Measurements from ENCODE around the gene TNFRSF18.
"Not testable (repeated sequence)": the region's sequence is repeated elsewhere in the genome, so short reads cannot be mapped to it uniquely, and the experiment has no call there.

TNFRSF18 gene

DNA sequence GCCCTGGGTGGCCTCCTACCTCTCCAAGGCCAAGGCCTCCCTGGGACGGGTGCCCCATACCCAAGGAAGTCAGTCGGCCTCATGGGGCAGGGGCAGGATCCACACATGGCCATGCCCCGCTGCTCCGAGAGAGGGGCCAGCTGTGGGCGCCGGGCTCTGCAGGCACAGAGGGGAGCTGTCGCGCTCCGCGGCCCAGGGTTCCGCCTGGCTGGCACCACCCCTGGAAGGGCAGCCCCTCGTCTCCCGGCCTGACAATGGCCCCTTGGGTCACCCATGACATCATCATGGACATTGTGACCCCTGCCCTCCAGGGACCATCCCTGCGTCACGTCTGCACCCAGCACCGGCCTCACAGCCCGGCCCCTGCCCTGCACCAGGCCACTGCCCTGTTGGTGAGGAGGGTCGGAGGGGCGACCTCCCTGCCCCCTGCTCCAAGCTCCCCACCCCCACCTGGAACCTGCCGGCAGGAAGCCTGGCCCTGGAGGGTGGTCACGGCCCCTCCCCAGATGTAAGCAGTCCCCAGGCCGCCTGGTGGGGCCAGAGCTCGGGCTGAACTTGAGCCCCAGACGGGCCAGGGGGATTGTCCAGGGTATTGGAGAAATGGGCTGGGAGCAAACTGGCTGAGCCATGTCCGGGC is 26.9 kb downstream of the TNFRSF18 start:
- DNase-seq (ENCODE audit: low spot score) (no peak), FAIRE-seq (no peak)

GRCh38 chr1:1178794-1179331 is 27.5 kb downstream of the TNFRSF18 start:
- no peak for DNase-seq (ENCODE audit: low spot score)
- no peak for FAIRE-seq

GRCh38 chr1:1177452-1178206 is 28.8 kb downstream of the TNFRSF18 start:
- no peak for DNase-seq (ENCODE audit: low spot score)
- no peak for FAIRE-seq

- FAIRE-seq (no peak), DNase-seq (ENCODE audit: low spot score) (no peak)
These were observed 29.5 kb downstream of the TNFRSF18 start for GRCh38 chr1:1176931-1177330.

DNA sequence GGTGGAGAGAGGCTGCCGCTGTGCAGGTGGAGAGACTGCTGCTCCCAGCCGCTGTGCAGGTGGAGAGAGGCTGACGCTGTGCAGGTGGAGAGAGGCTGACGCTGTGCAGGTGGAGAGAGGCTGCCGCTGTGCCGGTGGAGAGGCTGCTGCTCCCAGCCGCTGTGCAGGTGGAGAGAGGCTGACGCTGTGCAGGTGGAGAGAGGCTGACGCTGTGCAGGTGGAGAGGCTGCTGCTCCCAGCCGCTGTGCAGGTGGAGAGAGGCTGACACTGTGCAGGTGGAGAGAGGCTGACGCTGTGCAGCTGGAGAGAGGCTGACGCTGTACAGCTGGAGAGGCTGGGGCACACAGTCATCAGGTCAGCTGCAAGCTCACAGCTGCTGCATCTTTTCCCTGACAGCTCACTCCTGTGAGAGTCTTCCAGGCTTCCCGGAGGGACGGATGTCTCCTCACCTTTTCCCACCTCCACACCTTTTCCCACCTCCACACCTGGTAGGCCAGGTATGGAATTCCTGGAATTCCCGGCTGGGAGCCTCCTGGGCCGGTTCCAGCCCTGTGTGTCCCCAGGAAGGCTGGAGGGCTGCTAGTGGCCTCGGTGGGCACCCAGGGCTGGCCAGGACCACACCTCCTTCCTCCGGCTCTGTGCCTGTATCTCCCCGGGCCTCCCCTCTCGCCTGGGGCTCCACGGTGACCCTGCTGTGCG is 30.2 kb downstream of the TNFRSF18 start:
- FAIRE-seq; DNase-seq (ENCODE audit: low spot score): not testable (repeated sequence)

DNA sequence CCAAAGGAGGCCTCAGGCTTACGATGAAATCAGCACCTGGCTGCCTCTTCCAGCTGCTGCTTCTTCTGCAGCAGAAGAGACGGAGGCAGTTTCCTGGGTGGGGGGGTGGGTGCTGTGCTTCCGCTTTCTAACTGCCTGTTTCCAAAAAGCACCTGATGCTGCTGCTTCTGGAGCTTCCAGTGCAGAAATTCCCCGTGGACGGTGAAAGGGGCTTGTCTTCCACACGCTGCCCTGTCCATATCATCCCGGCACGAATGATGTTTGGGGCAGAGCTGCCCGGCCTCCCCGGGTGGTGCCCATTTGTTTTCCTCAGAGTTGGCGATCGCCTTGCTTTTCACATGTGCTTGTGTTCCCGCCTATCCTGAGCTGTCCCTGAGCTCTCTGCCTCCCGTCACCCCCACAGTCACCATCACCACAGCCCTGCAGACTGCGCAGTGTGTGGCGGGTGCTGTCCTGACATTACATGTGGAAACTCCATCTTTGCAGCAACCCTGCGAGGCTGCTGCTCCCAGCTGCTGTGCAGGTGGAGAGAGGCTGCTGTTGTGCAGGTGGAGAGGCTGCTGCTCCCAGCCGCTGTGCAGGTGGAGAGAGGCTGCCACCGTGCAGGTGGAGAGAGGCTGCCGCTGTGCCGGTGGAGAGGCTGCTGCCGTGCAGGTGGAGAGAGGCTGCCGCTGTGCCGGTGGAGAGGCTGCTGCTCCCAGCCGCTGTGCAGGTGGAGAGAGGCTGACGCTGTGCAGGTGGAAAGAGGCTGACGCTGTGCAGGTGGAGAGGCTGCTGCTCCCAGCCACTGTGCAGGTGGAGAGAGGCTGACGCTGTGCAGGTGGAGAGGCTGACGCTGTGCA is 30.9 kb downstream of the TNFRSF18 start:
- FAIRE-seq (no peak), DNase-seq (ENCODE audit: low spot score) (no peak)

- DNase-seq (ENCODE audit: low spot score): no peak
- FAIRE-seq: no peak
These were observed 32.5 kb downstream of the TNFRSF18 start, which contains the start of gene TTLL10 for GRCh38 chr1:1173793-1174415. Gene TTLL10 (plus strand): TSS chr1:1173880. CDS start chr1:1179216, 5,336 bp downstream.

DNA sequence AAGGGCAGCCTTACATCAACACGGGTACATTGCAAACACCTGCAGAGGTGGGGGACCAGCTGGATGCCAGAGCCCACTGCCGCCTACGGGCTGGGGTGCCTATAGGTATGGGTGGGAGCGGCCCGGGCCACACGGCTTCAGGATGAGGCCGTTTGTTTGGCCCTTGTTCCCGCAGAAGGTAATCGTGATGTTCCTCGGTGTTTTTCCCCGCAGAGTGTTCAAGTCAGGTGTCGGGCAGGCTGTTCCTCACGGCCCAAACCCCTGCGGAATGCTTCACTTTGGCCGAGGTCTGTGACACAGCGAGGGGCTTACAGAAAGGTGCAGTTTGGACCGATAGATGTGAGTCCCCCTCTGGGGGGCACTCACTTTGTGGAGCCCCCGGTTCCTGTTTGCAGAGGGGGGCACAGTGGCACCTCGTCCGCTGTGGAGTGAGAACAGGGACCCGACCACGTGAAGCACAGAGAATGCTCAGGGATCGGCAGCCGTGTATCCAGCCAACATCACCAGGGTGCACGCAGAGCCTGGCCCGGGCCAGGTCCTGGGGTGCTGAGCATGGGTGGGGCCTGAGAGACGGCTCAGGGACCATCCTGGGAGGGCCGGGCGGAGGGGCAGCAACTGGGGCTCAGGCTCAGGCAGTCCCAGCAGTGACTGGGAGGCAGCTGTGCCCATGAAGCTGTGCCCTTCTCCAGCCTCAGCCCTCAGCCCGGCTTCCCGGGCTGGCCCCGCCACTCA is 33.2 kb downstream of the TNFRSF18 start:
- FAIRE-seq (no peak), DNase-seq (ENCODE audit: low spot score) (no peak)

DNA sequence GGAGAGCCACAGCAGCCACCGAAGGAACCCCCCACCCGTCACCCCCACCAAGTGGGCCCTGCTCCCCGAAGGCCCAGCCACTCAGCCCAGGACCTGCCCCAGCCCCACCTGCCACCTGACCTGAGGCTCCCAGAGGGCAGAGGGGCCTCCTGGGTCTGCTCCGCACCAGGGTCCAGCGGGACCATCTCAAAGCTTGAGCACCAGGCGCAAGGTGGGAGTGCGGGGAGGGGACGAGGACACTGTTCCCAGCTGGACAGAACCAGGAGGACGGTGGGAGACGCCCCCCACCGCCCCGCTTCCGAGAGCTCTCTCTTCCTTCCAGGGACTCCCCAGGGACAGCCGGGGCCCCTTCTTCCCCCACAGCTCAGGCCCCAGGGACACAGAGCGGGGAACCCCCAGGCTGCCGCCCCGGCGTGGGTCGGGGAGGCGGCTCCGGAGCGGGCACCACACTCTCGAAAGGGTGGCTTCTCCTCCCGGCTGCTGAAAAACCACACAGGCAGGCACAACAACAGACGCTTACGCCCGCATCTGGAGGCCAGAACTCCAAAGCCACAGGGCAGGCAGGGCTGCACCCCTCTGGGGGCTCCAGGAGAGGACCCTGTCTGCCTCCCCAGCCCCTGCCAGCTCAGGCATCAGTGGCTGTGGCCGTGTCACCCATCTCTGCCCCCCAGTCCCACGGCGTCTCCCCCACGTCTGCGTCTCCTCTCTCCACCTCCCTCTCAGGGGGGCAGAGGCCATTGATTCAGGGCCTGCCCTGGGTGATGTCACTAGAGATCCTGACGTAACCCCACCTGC is 34.6 kb downstream of the TNFRSF18 start:
- DNase-seq (ENCODE audit: low spot score) (no peak), FAIRE-seq (no peak)

- no peak for FAIRE-seq
- DNase-seq (ENCODE audit: low spot score): no peak
These were observed 35.2 kb downstream of the TNFRSF18 start for GRCh38 chr1:1171161-1171545.

- FAIRE-seq: no peak
- DNase-seq (ENCODE audit: low spot score): no peak
These were observed 35.9 kb downstream of the TNFRSF18 start for GRCh38 chr1:1170215-1171091.

DNA sequence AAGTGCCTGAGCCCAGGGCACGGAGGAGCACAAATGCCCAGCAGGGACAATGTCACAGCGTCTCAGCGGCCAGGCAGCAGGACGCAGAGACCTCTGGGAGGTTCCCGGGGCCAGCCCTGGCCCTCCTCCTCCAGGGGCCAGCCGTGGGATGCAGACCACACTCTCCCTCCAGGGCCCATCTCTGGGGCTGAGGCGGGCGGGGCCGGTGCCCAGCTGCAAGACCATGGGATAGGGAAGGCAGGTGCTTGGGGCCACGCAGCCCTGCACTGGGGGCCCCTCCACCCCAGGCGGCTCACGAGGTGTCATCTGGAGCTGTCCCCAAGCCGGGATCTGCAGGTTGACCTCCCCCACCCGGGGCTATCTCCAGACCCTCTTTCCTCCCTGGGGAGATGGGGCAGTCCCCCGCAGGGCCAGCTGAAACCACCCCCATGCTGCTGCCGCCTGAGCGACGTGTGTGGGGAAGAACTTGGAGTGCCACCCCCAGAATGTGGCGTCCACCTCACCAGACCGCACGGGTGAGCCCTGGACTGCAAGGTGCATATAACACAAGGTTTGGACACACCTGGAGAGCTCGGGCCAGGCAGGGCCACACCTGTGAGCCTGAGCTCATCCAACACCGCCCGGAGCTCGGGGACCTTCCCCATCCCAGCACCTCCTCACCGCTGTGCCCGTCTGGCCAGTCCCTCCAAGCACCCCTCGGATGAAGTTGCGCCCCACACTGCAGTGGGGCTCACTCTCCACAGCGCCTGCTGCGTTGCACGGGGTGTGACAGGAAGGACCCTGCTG is 36.8 kb downstream of the TNFRSF18 start:
- DNase-seq (ENCODE audit: low spot score) (no peak), FAIRE-seq (no peak)

- FAIRE-seq (no peak), DNase-seq (ENCODE audit: low spot score) (no peak)
These were observed 37.7 kb downstream of the TNFRSF18 start for GRCh38 chr1:1168451-1169411.

DNA sequence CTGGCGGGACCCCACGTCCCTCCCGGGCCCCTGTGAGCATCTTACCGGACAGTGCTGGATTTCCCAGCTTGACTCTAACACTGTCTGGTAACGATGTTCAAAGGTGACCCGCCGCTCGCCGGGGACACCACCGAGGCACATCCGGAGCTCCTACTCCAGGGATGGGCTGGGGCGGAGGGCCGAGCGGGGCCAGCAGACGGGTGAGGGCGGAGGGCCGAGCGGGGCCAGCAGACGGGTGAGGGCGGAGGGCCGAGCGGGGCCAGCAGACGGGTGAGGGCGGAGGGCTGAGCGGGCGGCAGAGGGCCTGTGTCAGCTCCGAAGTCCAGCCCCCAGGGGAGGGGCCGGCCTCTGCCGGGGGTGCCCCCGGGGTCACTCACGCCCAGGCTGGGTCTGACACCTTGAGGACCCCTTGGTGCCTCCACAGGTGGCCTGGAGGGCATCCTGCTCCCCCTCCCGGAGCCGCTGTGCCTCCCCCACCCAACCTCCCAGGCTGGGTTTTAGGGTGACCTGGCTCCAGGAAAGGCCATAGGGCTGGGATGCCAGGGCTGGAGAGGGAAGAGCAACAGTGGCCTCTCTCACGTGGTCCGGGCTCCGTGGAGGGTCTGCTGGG is 38.4 kb downstream of the TNFRSF18 start:
- no peak for DNase-seq (ENCODE audit: low spot score)
- FAIRE-seq: no peak

GRCh38 chr1:1167398-1167821 is 39.0 kb downstream of the TNFRSF18 start:
- DNase-seq (ENCODE audit: low spot score) (no peak), FAIRE-seq (no peak)
